Activated CD8-positive, alpha-beta T cell treated with anti-CD3 and anti-CD28 coated beads, Interleukin-2, amount 10 ng/mL, durations not matched to agents 7 days and 5 days (primary cell): Measurements from ENCODE around the gene PIK3R6. TPM values are rescaled to one million over a fixed set of nuclear protein-coding genes. Genes with fewer than 3 reads are reported as not detected.
A peak's percentile ranks its signal among the peaks of the same experiment; 100 is the strongest.

ENCODE experiments used
- ATAC-seq: fragments of 150-1000 bp; cut with Tn5 transposase; one replicate; pipeline ENCODE4 v1.10.0; 2021; ENCODE audit warnings: moderate library complexity
- CTCF ChIA-PET: fragments of 350-600 bp; sonication (Branson Sonifier 250); formaldehyde crosslinking; loops from one replicate; lab custom pipeline; 2021; ENCODE audit warnings: antibody characterized with exemption; lab: Charles Lee
- POLR2A ChIA-PET: fragments of 350-600 bp; sonication (Branson Sonifier 250); formaldehyde crosslinking; loops from one replicate; lab custom pipeline; 2021; ENCODE audit warnings: antibody characterized with exemption; lab: Charles Lee
- DNase-seq: peaks from one replicate; pipeline ENCODE4 v3.0.0-alpha.2; 2020
- H3K27ac Mint-ChIP-seq: one replicate; pipeline ENCODE4 v1.8.0; 2021; ENCODE audit warnings: mild to moderate bottlenecking, mixed read lengths
- H3K27me3 Mint-ChIP-seq: one replicate; pipeline ENCODE4 v1.8.0; 2021; ENCODE audit warnings: low read depth, mixed read lengths
- H3K36me3 Mint-ChIP-seq: one replicate; pipeline ENCODE4 v1.8.0; 2021; ENCODE audit warnings: low read depth, mixed read lengths
- H3K4me1 Mint-ChIP-seq: one replicate; pipeline ENCODE4 v1.8.0; 2021; ENCODE audit warnings: low read depth, mixed read lengths
- H3K4me3 Mint-ChIP-seq: one replicate; pipeline ENCODE4 v1.8.0; 2021; ENCODE audit warnings: mild to moderate bottlenecking, mixed read lengths
- H3K9me3 Mint-ChIP-seq: one replicate; pipeline ENCODE4 v1.8.0; 2022; ENCODE audit warnings: mixed read lengths; ENCODE audit not compliant: insufficient read depth
- total RNA-seq, 2 experiments: library from RNA; stranded (reverse); gene quantifications; one replicate each; pipeline ENCODE4 v1.2.3, GENCODE V29; 2021

Gene PIK3R6, protein sequence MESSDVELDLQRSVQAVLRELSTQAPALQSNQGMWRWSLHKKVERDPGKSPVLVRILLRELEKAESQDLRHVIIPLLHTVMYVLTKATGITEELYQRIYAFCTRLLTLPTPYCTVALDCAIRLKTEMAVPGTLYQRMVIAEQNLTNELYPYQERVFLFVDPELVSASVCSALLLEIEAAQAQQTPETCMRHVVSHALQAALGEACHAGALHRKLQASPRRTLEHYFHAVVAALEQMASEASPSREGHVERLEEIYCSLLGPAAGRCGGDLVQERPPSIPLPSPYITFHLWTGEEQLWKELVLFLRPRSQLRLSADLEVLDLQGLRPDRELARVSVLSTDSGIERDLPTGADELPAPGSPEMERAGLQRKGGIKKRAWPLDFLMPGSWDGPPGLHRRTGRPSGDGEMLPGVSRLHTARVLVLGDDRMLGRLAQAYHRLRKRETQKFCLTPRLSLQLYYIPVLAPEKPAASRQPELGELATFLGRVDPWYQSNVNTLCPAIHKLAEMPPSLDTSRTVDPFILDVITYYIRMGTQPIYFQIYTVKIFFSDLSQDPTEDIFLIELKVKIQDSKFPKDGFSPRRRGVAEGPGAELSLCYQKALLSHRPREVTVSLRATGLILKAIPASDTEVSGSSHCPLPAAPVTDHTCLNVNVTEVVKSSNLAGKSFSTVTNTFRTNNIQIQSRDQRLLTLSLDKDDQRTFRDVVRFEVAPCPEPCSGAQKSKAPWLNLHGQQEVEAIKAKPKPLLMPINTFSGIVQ
- 10 to 100 TPM; 18.3 to 20.7 TPM for total RNA-seq

DNA sequence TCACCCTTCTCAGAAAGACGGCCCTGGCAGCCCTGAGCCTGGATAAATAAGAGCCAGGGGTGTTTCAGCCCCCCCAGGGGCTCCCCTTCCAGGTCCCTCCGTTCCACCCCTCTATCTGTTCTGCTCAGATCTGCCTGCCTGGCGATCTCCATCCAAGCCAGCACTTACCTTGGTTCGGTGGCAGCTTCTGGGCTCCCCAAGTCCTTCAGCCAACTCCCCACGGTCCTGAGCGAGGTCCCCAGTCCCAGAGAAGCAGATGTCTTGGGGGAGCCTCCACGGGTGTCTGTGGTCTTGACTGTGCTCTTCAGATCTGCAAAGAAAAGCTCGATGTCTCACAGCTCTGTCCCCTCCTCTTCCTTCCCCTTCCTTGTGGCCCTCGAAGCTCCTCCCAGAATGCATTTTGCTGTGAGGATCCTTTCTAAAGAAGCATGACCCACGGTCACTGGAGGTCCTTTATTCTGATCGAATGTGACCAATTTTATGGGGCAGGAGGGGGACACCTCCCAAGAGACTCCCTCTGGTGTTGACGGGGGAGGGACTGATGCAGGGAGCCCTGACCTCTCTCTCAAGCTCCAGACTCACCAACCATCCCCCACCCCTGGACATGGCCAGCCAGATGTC, at the start of gene PIK3R6:
Gene PIK3R6, minus strand, starts transcription at position 314 of the 621 bp plus-strand sequence. CDS start 17,880 bp downstream, outside the sequence.
- POLR2A ChIA-PET, result interaction anchor here (1.3 to 1.4 kb wide), 2 partner anchors 10 to 21 kb away, joined by 3 to 4 read pairs; no protein-coding TSS in a partner anchor
- H3K4me3 Mint-ChIP-seq, result peak within 1 kb of the TSS; percentile 92
- ATAC-seq (peak; percentile 83), DNase-seq (peak; percentile 50)
- peak within 1 kb of the TSS; percentile 87 for H3K27ac Mint-ChIP-seq
- peaks cover 54% of the 10 kb centered on the region for H3K4me1 Mint-ChIP-seq
- H3K36me3 Mint-ChIP-seq, result peaks cover 26% of the 10 kb centered on the region
- no peaks in the 10 kb centered on the region for H3K27me3 Mint-ChIP-seq
- CTCF ChIA-PET, result interaction anchor here (0.7 to 1.2 kb wide), 5 partner anchors 9 to 457 kb away, joined by 3 to 6 read pairs (median 4); no protein-coding TSS in a partner anchor
- no peaks in the 10 kb centered on the region for H3K9me3 Mint-ChIP-seq

DNA sequence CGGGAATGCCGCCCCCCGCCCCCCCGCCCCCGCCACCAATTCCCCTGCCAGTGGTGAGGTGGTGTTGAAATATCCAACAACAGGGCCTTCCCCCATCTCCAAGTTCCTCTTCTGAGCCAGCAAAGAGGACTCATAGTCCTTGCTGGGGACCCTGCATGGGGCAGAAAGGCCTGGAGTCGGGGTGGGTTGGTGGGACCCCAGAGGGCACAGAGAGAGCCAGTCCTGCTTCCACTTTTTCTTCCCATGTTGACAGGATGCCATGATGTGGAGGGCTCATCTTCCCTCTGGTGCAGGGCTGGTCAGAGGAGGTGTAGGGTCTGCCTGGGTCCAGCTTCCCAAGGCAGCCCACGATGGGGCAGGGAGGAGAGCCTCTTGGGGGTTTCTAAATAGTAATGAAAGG, 49.0 kb upstream of the PIK3R6 start:
- ATAC-seq (no peak), DNase-seq (no peak)
- Mint-ChIP-seq H3K4me1 (peaks cover 25% of the 10 kb centered on the region), H3K27ac (no peak overlapping the region), H3K27me3 (no peaks in the 10 kb centered on the region), H3K9me3 (peaks cover 5% of the 10 kb centered on the region), H3K4me3 (no peak overlapping the region), H3K36me3 (peaks cover 66% of the 10 kb centered on the region)
- CTCF ChIA-PET, result interaction anchor here (1.0 to 1.1 kb wide), 2 partner anchors 15 to 31 kb away, joined by 3 read pairs; no protein-coding TSS in a partner anchor
- POLR2A ChIA-PET, result interaction anchor here (1.1 kb wide), 1 partner anchor 17 kb away, joined by 3 read pairs; no protein-coding TSS in a partner anchor

DNA sequence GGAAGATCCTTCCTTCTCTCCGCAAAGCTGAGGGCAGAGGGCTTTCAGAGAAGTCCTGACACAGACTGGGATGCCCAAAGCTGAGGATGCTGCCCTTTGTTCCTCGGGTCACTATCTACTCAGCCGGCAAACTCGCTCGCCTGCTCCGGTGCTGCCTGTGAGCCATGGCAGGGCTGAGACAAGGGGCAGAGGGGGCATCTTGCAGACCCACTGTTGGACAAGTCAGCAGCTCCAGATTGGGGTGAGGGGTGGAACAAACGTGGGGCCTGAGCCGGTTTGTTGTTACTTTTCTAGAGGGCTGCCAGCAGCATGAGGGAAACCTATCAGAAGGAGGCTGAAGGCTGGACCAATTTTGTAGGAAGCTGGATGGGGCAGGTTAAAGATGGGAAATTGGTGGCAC, 47.1 kb upstream of the PIK3R6 start:
- Mint-ChIP-seq H3K4me3 (no peak overlapping the region), H3K36me3 (peaks cover 73% of the 10 kb centered on the region), H3K27ac (no peak overlapping the region), H3K9me3 (peaks cover 5% of the 10 kb centered on the region), H3K27me3 (no peaks in the 10 kb centered on the region), H3K4me1 (peaks cover 22% of the 10 kb centered on the region)
- POLR2A ChIA-PET, result no interaction called here
- DNase-seq, result no peak
- CTCF ChIA-PET, result interaction anchor here (1.3 kb wide), 1 partner anchor 19 kb away, joined by 3 read pairs; no protein-coding TSS in a partner anchor
- ATAC-seq, result no peak

DNA sequence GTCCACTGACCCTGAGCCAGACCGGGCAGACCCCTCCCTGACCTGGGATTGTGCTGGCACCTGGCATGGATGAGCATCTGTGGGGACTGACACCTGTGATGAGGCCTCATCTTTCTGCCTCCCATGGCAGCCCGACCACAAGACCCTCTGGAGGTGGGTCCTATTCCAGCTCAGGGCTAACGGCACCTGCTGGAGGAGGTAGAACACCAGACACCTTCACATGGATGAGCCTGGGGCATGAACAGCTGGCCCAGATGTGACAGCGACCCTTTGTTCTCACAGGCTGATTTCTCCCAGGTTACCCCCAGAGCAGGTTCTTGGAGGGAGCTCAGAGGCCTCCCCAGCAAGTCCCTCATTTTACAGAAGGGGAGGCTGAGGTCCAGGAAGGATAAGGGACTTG, 46.4 kb upstream of the PIK3R6 start:
- ChIA-PET POLR2A (interaction anchor here (0.6 kb wide), 1 partner anchor 94 kb away, joined by 3 read pairs; no protein-coding TSS in a partner anchor), CTCF (interaction anchor here (1.2 to 1.4 kb wide), 3 partner anchors 19 to 84 kb away, joined by 3 to 4 read pairs (median 3); no protein-coding TSS in a partner anchor)

DNA sequence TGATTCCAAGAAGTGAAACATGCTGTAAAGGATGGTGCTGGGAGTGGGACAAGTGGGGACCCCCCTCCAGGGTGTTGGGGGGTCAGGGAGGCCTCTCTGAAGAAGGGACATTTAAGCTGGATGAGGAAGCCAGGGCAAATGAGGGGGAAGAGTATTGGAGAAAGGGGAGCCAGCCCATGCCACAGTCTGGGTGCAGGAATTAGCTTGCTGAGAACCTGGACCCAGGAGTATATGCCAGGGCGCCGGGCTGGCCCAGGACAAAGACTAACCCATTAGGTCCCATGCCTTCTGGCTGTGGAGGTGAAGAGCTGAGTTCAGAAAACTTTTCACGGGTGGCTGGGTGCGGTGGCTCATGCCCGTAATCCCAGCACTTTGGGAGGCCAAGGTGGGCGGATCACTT, 45.6 kb upstream of the PIK3R6 start:
- Mint-ChIP-seq H3K27me3 (no peaks in the 10 kb centered on the region), H3K9me3 (no peaks in the 10 kb centered on the region), H3K27ac (peak overlapping the region; percentile 56), H3K36me3 (peaks cover 73% of the 10 kb centered on the region), H3K4me1 (peaks cover 20% of the 10 kb centered on the region), H3K4me3 (no peak overlapping the region)
- ATAC-seq (no peak), DNase-seq (no peak)
- ChIA-PET POLR2A (no interaction called here), CTCF (interaction anchor here (1.2 to 1.4 kb wide), 3 partner anchors 22 to 85 kb away, joined by 3 to 4 read pairs (median 4); no protein-coding TSS in a partner anchor)

More for the DNA sequence above, 46.4 kb upstream of the PIK3R6 start:
- no peaks in the 10 kb centered on the region for H3K27me3 Mint-ChIP-seq
- H3K4me3 Mint-ChIP-seq, result no peak overlapping the region
- H3K9me3 Mint-ChIP-seq, result peaks cover 3% of the 10 kb centered on the region
- H3K36me3 Mint-ChIP-seq, result peaks cover 73% of the 10 kb centered on the region
- H3K4me1 Mint-ChIP-seq, result peaks cover 22% of the 10 kb centered on the region
- peak overlapping the region; percentile 25 for H3K27ac Mint-ChIP-seq
- DNase-seq, result no peak
- ATAC-seq, result no peak

DNA sequence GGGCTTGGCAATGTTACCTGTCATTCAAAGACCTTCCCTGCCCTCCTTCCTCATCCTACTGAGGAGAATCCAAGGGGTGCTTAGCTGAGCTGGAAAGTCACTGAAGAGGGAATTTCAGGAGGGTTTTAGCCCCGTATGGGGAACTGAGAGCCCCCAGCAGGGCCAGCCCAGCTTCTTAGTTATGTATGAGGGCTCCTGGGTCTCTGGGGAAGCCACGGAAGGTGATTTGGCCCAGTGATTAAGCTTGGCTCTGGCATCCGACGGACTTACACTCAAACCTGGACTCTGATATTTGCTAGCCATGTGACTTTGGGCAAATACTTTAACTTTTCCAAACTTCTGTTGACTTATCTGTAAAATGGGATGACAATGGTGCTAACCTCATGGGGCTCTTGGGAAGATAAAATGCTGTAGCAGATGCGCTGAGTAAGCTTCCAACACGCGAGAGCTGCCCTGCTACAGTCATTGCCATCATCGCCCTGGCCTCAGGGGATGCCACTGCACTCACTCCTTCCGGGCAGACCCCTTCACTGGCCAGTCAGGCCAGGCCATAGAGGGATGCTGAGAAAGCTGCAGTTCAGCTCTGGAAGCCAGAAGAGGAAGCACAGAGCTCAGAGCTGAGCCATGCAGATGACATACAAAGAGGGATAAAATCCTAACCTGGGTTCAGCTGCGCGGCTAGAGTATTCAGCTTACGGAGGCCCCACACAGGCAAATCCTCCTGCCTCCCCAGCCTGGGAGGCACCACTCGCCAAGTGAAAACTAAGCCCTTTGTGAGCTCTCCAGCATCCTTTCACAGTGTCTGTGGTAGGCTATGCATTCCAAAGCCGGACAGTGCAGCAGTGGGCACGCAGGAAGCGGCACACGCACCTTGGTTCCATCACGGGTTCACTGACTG, 44.9 kb upstream of the PIK3R6 start:
- DNase-seq (no peak), ATAC-seq (no peak)
- Mint-ChIP-seq H3K9me3 (no peaks in the 10 kb centered on the region), H3K27ac (peak overlapping the region; percentile 56), H3K27me3 (no peaks in the 10 kb centered on the region), H3K4me3 (no peak overlapping the region), H3K4me1 (peaks cover 20% of the 10 kb centered on the region), H3K36me3 (peaks cover 75% of the 10 kb centered on the region)
- ChIA-PET POLR2A (interaction anchor here (1.1 kb wide), 1 partner anchor 41 kb away, joined by 3 read pairs; no protein-coding TSS in a partner anchor), CTCF (interaction anchor here (0.7 to 1.4 kb wide), 4 partner anchors 10 to 127 kb away, joined by 3 to 4 read pairs (median 4); no protein-coding TSS in a partner anchor)

DNA sequence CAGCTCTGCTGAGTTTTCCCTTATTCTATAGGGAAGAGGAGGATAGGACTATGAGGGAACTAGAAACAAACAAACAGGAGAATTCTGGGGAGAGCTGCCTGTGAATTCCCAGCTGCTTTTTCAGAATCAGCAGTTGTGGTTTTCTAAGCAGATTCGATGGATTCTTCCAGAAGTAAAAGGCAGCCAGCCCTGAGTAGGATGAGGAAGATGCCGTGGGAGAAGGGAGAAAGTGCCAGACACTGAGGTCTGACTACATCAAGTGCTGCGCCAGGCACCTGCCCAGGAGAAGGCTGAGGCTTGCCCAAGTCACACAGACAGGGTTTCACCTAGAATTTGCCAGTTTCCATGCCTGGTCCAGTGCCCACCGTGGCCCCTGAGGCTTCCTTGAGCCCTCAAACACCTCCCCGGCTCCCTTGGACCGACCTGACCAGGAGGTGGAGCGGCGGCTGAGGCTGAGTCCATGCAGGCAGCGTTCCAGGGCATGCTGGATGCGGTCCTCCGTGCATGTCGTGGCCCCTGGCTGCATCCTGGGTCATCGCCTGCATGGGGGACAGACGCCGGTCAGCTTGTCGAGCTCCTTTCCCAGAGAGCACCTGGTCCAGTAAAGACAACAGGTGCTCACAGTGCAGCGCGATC, 43.6 kb upstream of the PIK3R6 start:
- Mint-ChIP-seq H3K4me1 (peaks cover 11% of the 10 kb centered on the region), H3K27ac (no peak overlapping the region), H3K36me3 (peaks cover 67% of the 10 kb centered on the region), H3K9me3 (no peaks in the 10 kb centered on the region), H3K27me3 (no peaks in the 10 kb centered on the region), H3K4me3 (no peak overlapping the region)
- DNase-seq, result no peak
- no peak for ATAC-seq
- ChIA-PET CTCF (interaction anchor here (1.0 to 1.7 kb wide), 3 partner anchors 11 to 126 kb away, joined by 3 to 8 read pairs (median 6); no protein-coding TSS in a partner anchor), POLR2A (interaction anchor here (0.9 kb wide), 1 partner anchor 26 kb away, joined by 3 read pairs; no protein-coding TSS in a partner anchor)

DNA sequence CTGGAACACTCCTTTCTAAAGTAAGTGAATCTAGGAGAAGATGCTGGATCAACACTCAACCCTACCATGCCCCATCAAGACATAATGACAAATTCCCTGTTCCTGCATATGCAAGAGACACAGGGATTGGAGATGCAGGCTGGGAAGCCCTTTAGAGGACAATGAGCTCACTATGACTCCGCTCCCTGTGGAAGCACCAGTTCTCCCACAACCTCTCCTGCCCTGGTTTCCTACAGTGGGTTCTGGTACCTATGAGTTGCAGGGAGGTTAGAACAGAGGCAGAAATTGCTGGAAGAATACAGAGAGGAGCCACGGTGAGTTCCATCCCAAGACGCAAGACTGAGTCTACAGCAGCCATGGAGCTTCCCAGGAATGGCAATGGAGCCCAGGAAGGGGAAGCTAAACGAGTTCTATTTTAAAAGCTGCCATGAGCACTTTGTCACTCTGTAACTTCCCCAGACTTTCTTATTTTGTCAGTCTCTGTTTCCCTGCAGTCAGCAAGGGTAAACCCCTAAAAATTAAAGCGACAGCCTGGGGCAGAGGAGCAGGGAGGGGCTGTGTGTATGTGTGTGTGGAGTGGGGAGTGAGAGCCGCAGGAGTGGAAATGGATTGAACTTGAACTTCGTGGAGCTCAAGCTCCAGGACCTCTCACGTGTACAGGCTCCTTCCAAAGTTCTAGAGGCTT, 42.3 kb upstream of the PIK3R6 start:
- H3K27ac Mint-ChIP-seq, result no peak overlapping the region
- peaks cover 6% of the 10 kb centered on the region for H3K4me1 Mint-ChIP-seq
- ATAC-seq (no peak), DNase-seq (no peak)
- ChIA-PET CTCF (interaction anchor here (1.3 to 1.7 kb wide), 4 partner anchors 9 to 124 kb away, joined by 3 to 8 read pairs (median 6); no protein-coding TSS in a partner anchor), POLR2A (no interaction called here)
- H3K9me3 Mint-ChIP-seq, result no peaks in the 10 kb centered on the region
- H3K27me3 Mint-ChIP-seq, result no peaks in the 10 kb centered on the region
- no peak overlapping the region for H3K4me3 Mint-ChIP-seq
- H3K36me3 Mint-ChIP-seq, result peaks cover 71% of the 10 kb centered on the region

DNA sequence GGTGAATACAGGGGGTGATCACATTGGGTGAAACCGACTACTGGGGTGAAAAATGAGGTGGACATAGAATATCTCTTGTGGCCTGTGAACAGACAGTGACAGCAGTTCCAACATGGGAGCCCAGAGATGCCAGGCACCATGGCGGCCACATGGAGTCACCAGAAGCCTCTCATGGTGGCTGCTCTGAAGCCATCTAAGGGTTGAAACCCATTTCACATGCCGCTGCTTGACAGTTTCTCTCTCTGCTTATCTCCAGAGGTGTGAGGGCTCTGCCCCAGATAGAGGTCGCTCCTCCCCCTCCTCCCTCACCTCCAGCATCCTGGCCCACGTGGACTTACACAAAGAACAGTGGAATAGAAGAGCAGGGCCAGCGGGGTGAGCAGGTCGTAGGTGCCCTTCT, 37.9 kb upstream of the PIK3R6 start:
- ATAC-seq (no peak), DNase-seq (peak; percentile 19)
- Mint-ChIP-seq H3K27ac (peak overlapping the region; percentile 50), H3K4me1 (peaks cover 26% of the 10 kb centered on the region), H3K36me3 (peaks cover 80% of the 10 kb centered on the region), H3K27me3 (no peaks in the 10 kb centered on the region), H3K9me3 (no peaks in the 10 kb centered on the region), H3K4me3 (no peak overlapping the region)
- ChIA-PET CTCF (no interaction called here), POLR2A (no interaction called here)
